ENCODE measurements around the gene ACER2.
A peak's percentile ranks its signal among the peaks of the same experiment; 100 is the strongest.

Gene ACER2

DNA sequence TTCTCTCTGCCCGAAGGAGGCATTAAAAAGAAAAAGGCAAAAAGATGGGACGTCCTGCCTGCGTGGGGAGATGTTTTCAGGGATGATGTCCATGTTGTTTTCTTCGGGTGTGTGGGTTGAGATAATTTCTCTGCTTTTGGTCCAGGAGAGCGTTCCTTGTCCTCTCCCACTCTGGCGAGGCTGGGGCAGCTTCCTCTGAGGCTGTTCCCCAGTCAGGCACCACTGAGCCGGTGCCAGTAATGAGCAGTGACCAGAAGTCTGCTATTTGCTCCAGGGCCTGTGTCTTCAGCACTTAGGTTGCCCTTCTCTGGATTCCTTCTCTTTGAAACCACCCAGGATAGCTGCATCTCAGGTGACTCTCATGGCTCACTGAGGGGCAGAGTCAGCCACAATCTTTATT is 71.5 kb downstream of the ACER2 start:
- FAIRE-seq, result no peak
- no peak for DNase-seq (ENCODE audit: extremely low spot score, insufficient read length, low read depth)

DNA sequence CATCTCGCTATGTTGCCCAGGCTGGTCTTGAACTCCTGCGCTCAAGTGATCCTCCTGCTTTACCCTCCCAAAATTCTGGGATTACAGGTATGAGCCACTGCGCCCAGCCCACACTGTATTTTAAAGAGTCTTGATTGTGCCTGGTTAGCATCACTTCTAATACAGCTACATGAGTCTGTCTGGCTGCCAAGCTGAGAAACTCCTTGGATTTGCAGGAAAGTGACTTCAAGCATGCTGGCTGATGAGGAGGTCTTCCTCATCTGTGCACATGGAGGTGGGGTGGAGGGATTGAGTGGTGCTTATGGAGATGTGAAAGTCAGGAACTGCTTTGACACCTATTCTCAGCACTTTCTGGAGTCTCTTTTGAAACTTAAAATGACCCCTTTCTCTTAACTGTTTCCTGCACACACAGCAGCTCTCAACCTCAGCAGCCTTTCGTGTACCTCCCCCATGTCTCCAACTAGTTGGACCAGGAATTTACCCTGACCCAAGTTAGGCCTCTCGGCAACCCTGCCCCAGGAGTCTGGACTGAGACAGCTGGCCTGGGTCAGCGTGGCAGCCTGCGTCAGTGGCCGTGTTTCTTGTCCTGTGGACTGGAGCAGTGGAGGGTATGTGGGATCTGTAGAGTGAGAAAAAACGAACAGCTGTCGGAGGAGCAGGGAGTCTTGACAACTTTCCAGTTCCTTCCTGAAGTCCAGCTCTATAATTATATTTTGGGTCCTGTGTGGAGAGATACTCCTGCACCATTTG is 72.5 kb downstream of the ACER2 start:
- no peak for FAIRE-seq
- DNase-seq (ENCODE audit: extremely low spot score, insufficient read length, low read depth), result no peak

DNA sequence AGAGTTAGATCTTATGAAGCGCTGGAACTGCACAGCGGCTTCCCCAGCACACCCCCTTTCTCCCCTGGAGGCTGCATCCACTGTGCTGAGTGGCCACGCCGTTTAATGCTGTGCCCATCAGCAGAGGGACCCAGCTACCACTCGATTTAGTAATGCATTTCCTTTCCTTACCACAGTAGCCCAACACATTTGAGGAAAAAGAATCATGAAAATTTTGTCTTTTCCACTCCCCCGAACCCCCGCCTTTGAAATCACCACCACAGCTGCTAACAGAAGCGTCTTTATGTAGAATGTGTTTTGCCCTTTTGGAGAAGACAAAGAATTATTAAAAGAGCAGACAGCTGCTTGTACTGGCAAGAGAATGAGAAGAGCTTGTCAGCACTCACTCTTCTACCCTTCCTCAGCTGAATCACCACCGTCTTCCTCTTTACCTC is 73.2 kb downstream of the ACER2 start:
- FAIRE-seq, result no peak
- DNase-seq (ENCODE audit: extremely low spot score, insufficient read length, low read depth), result no peak

DNA sequence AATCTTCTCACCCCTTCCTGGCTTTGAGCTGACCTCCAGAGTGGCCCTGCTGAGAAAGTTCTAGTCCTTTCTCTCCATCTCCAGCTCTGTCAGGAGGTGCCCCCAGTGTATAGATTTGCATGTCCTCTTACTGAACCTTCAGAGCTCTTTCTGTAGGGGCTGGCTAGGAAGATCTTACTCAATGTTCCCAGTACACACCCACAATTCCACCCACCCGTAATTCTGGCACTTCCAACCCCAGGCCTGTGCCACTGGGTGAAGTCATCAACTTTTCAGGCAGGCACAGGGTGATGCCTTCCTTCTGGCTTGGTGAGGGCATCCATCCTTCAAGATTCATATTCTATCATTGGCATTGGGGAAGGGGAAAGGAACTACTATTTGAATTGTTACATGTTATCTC is 75.9 kb downstream of the ACER2 start:
- DNase-seq (ENCODE audit: extremely low spot score, insufficient read length, low read depth) (no peak), FAIRE-seq (no peak)

DNA sequence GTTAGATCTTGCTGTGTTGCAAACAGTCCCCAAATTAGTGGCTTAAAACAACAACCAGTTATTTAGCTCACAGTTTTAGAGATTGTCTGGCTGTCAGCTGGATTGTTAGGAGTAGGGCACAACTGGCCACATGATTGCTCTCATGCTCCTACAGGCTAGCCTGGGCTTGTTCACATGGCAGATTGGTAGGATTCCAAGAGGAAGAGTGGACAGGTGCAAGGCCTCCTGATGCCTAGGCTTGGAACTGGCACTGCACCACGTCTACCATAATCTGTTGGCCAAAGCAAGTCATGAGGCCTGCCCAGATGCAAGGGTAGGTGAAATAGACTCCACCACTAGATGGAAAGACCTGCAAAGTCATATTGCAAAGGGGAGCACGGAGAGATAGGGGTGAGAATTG is 76.4 kb downstream of the ACER2 start:
- DNase-seq (ENCODE audit: extremely low spot score, insufficient read length, low read depth) (no peak), FAIRE-seq (no peak)

DNA sequence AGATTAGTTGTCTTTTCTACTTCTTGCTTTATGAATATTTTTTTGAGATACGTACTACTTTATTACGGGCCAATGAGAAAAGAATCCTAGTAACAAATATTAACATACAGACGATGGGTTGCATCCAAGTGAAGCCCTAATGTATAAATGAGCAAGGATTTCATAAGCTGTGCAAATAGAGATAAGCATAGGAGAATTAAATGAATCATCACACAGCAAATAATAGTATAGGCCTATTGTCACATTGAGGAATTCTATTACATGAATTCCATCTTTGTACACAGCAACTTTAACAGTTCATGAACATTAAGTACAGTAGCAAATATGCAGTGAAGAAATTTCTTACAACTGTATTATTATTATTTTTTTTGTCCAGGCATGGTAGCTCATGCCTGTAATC is 78.0 kb downstream of the ACER2 start:
- no peak for FAIRE-seq

DNA sequence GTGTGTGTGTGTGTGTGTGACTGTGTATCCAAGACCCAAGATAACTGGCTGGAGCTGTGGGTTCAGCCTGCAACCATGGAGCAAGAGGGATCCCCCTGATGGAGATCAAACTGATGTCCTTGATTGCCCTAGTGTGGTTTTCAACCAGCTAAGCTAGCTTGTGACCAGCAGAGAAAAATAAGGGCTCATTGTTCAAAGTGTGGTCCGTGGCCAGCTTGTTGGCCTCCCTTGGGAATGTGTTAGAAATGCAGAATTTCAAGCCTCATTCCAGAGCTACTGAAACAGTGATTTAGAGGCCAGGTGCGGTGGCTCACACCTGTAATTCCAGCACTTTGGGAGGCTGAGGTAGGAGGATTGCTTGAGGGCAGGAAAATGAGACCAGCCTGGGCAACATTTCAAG is 79.9 kb downstream of the ACER2 start:
- DNase-seq (ENCODE audit: extremely low spot score, insufficient read length, low read depth) (no peak), FAIRE-seq (no peak)

More for the DNA sequence above, 78.0 kb downstream of the ACER2 start:
- DNase-seq (ENCODE audit: extremely low spot score, insufficient read length, low read depth), result no peak

DNA sequence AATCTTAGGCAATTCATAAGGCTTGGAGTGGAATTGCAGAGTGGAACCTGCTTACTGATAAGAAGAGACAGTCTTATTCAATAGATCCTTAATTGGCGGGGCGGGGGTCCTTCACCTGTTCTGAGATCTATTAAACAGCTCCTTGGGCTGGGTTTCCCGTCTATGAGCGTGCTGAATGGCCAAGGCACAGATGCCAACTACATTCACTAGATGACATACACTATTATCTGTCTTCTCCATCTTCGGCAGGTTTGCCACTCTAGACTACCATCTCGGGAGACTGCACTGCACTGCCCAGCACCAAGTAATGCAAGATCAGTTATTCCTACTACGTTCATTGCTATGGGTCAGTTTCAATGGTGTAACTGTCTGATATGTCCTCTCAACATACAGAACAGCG is 81.5 kb downstream of the ACER2 start:
- DNase-seq (ENCODE audit: extremely low spot score, insufficient read length, low read depth), result no peak
- no peak for FAIRE-seq

DNA sequence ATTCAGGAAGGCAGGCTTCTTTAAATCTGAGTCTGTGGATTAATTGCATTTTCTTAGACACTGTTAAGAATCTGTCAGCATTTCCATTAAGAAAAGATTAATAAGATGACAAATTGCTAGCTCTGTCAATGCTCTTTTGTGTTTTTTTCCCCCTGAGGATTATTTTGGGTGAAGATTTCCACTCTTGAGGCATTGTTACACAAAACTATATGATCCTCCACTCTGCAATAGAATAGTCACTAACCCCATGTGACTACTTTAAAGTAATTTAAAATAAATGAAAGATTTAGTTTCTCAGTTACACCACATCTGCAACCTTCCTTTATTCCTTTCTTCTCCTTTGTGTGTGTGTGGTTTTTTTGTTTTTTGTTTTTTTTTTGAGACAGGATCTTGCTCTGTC is 82.0 kb downstream of the ACER2 start:
- no peak for DNase-seq (ENCODE audit: extremely low spot score, insufficient read length, low read depth)

DNA sequence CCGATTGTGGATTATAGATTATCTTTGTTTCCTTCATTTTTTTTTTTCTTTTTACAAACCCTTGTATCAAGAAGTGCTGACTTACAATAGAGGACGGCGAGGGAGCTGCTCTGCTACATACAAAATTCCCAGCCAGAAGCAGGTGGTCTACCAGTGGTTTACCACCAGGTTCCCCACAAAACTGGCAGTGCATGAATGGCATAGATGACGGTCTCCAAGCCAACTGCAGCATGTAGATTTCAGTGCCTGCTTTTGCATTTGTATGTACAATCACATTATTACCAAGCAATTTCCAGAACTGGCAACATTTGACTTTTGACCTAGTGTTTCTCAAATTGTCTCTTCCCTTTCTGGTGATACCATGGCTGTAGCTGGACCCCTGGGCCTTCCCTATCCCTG is 84.0 kb downstream of the ACER2 start:
- no peak for FAIRE-seq
- DNase-seq (ENCODE audit: extremely low spot score, insufficient read length, low read depth), result no peak

More for the DNA sequence above, 82.0 kb downstream of the ACER2 start:
- FAIRE-seq, result no peak

DNA sequence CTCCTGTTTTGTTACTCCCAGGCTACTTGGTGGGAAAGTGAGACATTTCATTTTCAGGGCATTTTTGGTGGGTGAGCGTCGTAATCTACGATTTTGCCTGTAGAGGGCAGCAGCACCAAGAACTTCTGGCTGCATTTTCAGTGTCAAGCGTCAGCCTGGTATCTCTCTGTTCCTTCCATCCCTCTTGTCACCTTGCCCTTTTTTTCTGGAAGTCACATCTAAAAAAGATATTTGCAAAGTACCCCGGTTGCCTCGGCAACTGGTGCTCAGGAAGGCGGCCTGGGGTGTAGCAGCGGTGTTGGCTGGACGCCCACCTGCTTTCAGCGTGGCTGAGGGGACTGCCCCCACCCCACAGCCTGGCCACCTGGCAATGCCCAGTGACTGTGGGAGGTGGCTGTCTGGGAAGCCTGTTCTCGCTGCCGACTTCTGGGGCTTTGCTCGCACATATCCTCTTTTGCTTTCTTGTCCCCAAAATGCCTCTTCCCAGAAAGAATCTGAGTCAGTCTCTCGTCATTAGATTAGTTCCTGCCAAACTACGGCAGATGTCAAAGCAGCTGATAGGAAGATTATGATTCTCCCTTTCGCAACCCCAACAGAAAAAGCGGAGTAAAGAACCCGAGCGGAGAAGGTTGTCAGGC is 84.5 kb downstream of the ACER2 start:
- FAIRE-seq (peak; percentile 91), DNase-seq (ENCODE audit: extremely low spot score, insufficient read length, low read depth) (peak; percentile 26)

DNA sequence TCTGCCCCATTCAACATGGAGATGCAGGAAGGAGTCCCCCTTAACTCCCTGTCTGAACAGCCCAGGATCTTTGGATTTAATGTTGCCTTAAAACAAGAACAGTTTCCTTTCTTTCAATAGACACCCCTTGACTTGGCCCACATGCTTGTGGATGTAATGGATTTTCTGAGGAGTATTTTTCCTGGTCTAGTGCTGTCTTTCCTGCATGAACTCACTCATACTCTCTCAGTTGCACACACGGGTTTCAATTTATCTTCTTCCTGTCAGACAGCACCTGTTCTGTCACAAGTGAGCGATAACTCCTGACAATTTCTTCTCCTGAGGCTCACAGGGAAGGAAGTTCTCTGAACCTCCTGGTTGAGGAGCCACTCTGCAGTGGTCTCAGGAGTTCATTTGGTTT is 85.1 kb downstream of the ACER2 start:
- DNase-seq (ENCODE audit: extremely low spot score, insufficient read length, low read depth) (no peak), FAIRE-seq (no peak)

DNA sequence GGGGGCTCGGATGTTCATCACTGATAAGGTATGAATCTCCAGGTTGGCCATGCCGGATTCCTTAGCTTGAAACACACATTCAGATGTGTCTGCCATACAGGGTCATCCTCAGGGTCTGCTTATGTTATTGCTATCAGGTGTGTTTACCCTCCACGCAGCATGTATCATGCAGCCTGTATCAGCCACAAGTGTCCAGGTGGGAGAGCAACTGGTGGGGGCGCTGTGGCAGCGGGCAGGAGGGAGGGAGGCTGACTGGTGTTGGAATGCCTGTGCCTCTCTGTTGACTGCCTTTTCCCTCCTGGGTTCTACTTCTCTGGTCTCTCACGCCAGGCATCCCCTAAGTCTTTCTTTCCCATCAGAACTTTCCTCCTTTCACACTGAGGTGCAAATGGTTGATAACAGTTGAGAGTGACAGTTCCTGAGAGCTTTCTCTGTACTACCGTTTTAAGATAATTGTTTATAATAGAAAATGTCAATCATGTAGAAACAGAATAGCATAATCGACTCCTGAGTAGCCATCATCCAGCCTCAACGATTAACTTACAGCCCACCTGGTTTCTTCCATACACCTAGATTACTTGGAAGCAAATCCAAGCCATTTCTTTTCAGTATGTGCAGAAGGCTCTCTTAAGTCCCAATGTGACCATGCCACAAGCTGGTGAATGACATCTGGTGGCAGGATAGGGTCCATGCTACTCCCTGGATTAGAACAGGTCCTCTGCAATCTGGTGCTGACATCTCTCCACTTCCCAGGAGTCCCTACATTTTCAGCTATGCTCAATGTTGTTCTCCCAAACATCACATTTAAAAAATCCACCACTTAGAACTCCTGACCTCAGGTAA is 86.6 kb downstream of the ACER2 start:
- no peak for DNase-seq (ENCODE audit: extremely low spot score, insufficient read length, low read depth)
- no peak for FAIRE-seq

DNA sequence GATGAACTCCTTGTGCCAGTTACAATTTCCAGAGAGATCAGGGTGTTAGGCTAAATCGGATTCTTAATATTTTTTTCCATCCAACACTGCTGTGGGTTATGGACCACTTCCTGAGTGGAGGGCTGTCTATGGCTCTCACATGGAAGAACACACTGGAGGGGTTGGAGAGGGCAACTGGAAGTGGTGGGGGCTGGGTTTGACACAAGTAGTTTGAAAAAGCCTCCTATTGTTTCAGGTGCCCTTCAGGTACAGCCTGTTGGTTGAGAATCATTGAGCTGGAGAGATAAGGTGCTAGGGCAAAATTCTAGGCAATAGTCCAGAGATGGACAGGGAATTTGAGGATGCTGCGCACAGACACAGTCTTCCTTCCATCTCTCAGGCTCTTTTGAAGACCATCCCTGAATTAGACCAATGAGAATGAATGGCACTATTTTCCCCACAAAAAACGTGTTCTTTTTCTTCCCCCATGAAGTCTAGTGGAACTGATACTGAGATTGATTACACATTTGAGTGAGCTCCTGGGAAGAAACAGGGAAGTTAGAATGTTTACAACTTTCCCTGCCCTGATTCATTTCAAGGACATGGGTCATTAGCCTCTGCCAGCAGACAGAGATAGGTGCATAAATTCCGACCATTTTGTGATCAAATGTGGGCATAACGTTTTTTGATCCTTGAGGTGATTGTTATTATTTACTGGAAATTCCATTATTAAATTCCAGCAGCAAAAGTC is 87.7 kb downstream of the ACER2 start:
- DNase-seq (ENCODE audit: extremely low spot score, insufficient read length, low read depth), result no peak
- no peak for FAIRE-seq

DNA sequence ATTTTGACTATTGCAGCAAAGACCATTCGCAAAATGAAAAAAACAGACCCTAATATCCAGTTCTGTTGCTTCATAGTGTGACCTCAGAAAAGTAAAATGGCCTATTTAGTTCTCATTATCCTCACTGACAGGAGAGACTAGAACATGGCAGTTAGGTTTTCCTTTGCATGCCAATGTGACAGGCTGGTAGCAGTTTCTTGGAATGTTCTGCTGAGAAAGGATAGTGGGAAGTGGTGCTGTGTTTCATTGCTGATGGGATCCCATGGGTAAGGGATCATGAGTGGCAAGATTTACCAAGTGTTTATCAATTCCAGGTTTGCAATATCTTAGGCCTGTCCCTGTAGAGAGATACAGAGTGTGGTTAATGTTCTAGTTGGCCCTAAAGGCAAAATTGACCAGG is 88.5 kb downstream of the ACER2 start:
- DNase-seq (ENCODE audit: extremely low spot score, insufficient read length, low read depth) (no peak), FAIRE-seq (no peak)

DNA sequence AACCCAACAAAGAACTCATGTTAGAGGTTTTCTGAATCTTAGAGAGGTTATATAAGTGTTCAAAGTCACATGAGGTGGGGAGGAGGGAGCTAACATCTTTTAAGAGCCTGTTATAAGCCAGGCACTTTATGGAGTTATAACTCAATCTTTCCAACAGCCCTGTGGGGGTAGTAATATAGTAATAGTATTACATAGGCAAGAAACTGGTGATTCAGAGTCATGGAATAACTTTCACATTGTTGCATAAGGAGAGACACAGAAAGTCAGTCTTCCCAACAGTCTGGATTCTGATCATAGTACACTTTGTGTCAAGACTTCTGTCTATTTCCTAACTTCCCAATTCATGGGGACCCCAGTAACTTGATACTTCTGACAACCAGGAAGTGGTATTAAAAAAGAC is 89.2 kb downstream of the ACER2 start:
- no peak for FAIRE-seq
- no peak for DNase-seq (ENCODE audit: extremely low spot score, insufficient read length, low read depth)
